ENCODE results near the gene PARD3B. TPM values are rescaled to one million over a fixed set of nuclear protein-coding genes. Genes with fewer than 3 reads are reported as not detected.
A peak's percentile ranks its signal among the peaks of the same experiment; 100 is the strongest.

PARD3B gene
- polyA plus RNA-seq, 3 donors, result not detected

DNA sequence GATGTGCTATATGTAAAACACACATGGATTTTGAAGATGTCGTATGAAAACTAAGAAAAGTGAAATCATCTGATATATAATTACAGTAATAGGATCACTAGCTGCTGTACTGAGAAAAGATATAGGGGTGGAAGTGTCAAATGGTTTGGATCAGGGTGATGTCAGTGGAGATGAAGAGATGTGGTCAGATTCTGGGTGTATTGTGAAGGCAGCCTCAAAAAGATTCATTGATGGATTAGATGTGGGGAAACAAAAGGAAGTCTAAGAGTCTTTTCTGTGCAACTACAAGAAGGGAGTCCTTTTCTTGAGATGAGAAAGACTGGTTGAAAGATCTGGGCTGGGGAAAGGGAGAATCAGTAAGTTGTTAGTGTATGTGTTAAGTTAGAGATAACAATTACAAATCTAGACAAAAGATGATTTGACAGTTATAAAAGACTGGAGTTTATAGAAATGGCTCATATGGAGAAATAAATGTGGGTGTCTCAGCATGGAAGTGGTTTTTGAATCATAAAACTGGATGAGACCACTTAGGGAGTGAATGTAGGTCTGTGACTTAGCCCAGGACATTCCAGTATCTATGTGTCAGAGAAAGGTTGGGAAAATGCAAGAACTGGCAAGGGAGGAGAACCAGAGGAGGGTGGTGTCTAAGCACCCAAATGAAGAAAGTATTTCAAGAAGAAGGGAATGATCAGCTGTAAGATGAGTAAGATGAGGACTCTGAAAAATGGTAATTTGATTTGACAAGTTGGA is 347.4 kb downstream of the PARD3B start:
- no peak overlapping the region for H3K4me3 ChIP-seq (replicated peaks in 1 of 3; ENCODE audit: low read depth in 2 of 3, low read length in 3 of 3)
- H3K79me2 ChIP-seq (ENCODE audit: insufficient read depth, low read length), result no peaks in the 10 kb centered on the region
- no peaks in the 10 kb centered on the region for H3K4me1 ChIP-seq (ENCODE audit: control insufficient read depth in 1 of 2, insufficient read depth in 2 of 2, low read length in 2 of 2)
- WGBS (ENCODE audit: insufficient coverage), result no CpG with 5 or more reads among the region's 1 CpG
- H3K9ac ChIP-seq (ENCODE audit: insufficient read depth, low read length, poor library complexity, severe bottlenecking), result no peak overlapping the region
- H3K27ac ChIP-seq (ENCODE audit: low read depth in 1 of 2, low read length in 2 of 2), result no peak overlapping the region
- Mint-ChIP-seq H3K36me3 (no peaks in the 10 kb centered on the region), H3K9me3 (peaks cover 0 to 7% (median 0%) of the 10 kb centered on the region in 7 donors), H3K27me3 (ENCODE audit: low read depth in 3 of 3) (peaks cover 0 to 2% (median 0%) of the 10 kb centered on the region in 3 donors), H3K4me3 (no peak overlapping the region), H3K27ac (no peak overlapping the region), H3K4me1 (no peaks in the 10 kb centered on the region)
- DNase-seq, result no peak
- no peak for TF ChIP-seq CTCF (IDR thresholded peaks at IDR 0.05)
- no peak overlapping the region for H3K4me2 ChIP-seq (replicated peaks; ENCODE audit: extremely low read depth, low read length, poor library complexity, severe bottlenecking)
- H2AFZ ChIP-seq (ENCODE audit: insufficient read depth, low read depth, low read length, poor library complexity, severe bottlenecking), result no peak overlapping the region
- no peaks in the 10 kb centered on the region for H3K27me3 ChIP-seq (ENCODE audit: control insufficient read depth in 2 of 2, insufficient read depth in 2 of 2, low read length in 2 of 2)
- intact Hi-C loops (cut with micrococcal nuclease), result no loop called here
- no peaks in the 10 kb centered on the region for H3K36me3 ChIP-seq (replicated peaks in 1 of 2; ENCODE audit: control insufficient read depth in 1 of 2, insufficient read depth in 2 of 2, low read length in 2 of 2)
- H3K9me3 ChIP-seq (replicated peaks in 1 of 2; ENCODE audit: control insufficient read depth in 1 of 2, insufficient read depth in 1 of 2, low read length in 2 of 2), result no peaks in the 10 kb centered on the region
- H4K20me1 ChIP-seq (ENCODE audit: insufficient read depth, low read length), result no peaks in the 10 kb centered on the region

DNA sequence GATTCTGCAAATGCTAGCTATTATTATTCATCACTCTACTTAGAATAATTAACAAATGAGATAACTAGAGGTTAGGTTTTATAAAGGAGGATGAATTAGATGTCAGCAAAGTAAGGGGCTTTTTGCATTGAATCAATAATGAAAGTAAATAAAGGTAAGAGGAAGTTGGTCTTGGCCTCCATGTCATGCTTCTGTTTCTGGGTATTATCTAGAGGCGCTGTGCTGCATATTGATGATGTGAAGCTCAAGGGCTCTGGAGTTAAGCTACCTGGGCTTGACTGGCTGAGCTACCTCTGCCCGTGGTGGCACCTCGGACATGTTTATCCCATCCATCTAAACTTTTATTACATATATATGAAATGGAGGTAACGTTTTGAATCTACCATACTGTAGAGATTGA is 350.9 kb downstream of the PARD3B start:
- Histone ChIP-seq H3K27me3 (ENCODE audit: control insufficient read depth in 2 of 2, insufficient read depth in 2 of 2, low read length in 2 of 2) (no peaks in the 10 kb centered on the region), H4K20me1 (ENCODE audit: insufficient read depth, low read length) (no peaks in the 10 kb centered on the region), H3K4me2 (replicated peaks; ENCODE audit: extremely low read depth, low read length, poor library complexity, severe bottlenecking) (no peak overlapping the region), H3K4me1 (ENCODE audit: control insufficient read depth in 1 of 2, insufficient read depth in 2 of 2, low read length in 2 of 2) (no peaks in the 10 kb centered on the region), H3K9me3 (replicated peaks in 1 of 2; ENCODE audit: control insufficient read depth in 1 of 2, insufficient read depth in 1 of 2, low read length in 2 of 2) (peaks cover 4% of the 10 kb centered on the region in 2 donors), H2AFZ (ENCODE audit: insufficient read depth, low read depth, low read length, poor library complexity, severe bottlenecking) (no peak overlapping the region), H3K36me3 (replicated peaks in 1 of 2; ENCODE audit: control insufficient read depth in 1 of 2, insufficient read depth in 2 of 2, low read length in 2 of 2) (no peaks in the 10 kb centered on the region), H3K79me2 (ENCODE audit: insufficient read depth, low read length) (no peaks in the 10 kb centered on the region), H3K27ac (ENCODE audit: low read depth in 1 of 2, low read length in 2 of 2) (no peak overlapping the region), H3K4me3 (replicated peaks in 1 of 3; ENCODE audit: low read depth in 2 of 3, low read length in 3 of 3) (no peak overlapping the region), H3K9ac (ENCODE audit: insufficient read depth, low read length, poor library complexity, severe bottlenecking) (no peak overlapping the region)
- WGBS (ENCODE audit: insufficient coverage), result no CpG with 5 or more reads among the region's 4 CpGs
- TF ChIP-seq CTCF (IDR thresholded peaks at IDR 0.05), result no peak
- no peaks in the 10 kb centered on the region for H3K36me3 Mint-ChIP-seq
- no peak for DNase-seq
- no peaks in the 10 kb centered on the region for H3K4me1 Mint-ChIP-seq
- no peaks in the 10 kb centered on the region for H3K27me3 Mint-ChIP-seq (ENCODE audit: low read depth in 3 of 3)
- intact Hi-C loops (cut with micrococcal nuclease), result no loop called here
- H3K4me3 Mint-ChIP-seq, result no peak overlapping the region
- H3K27ac Mint-ChIP-seq, result peak overlapping the region in 1 of 7 donors; percentile 36
- peaks cover 2 to 10% (median 5%) of the 10 kb centered on the region in 7 donors for H3K9me3 Mint-ChIP-seq

Data from CD14-positive monocyte (primary cell).